KMS-11 (cell line): ENCODE measurements around the gene SDS.

Experiments
- H2AFZ ChIP-seq: fragments of 200-600 bp; sonication (generic); 2 replicates; pipeline ENCODE4 v1.6.1; 2016; ENCODE audit warnings: antibody characterized with exemption, mixed run types, low read depth
- H3K27ac ChIP-seq: fragments of 200-600 bp; sonication (generic); 2 replicates; pipeline ENCODE4 v1.6.1; 2016; ENCODE audit warnings: mild to moderate bottlenecking, mixed run types
- H3K27me3 ChIP-seq: fragments of 200-600 bp; sonication (generic); 2 replicates; pipeline ENCODE4 v1.6.1; 2017; ENCODE audit warnings: mild to moderate bottlenecking, low read depth, mixed run types, moderate library complexity; ENCODE audit not compliant: insufficient read depth
- H3K36me3 ChIP-seq: fragments of 200-600 bp; sonication (generic); 2 replicates; pipeline ENCODE4 v1.6.1; 2017; ENCODE audit warnings: mild to moderate bottlenecking, mixed run types; ENCODE audit not compliant: insufficient read depth
- H3K4me1 ChIP-seq: fragments of 200-600 bp; sonication (generic); 2 replicates; pipeline ENCODE4 v1.6.1; 2016; ENCODE audit warnings: mild to moderate bottlenecking, low read depth, mixed run types; ENCODE audit not compliant: poor library complexity, severe bottlenecking
- H3K4me2 ChIP-seq: fragments of 200-600 bp; sonication (generic); 2 replicates; pipeline ENCODE4 v1.7.0; 2016; ENCODE audit warnings: mild to moderate bottlenecking, mixed run types
- H3K4me3 ChIP-seq: fragments of 200-600 bp; sonication (generic); IDR thresholded peaks from 2 replicates; pipeline ENCODE4 v1.6.1; 2017; ENCODE audit warnings: low read depth, low read length, mixed read lengths; ENCODE audit not compliant: insufficient read depth
- H3K79me2 ChIP-seq: fragments of 200-600 bp; sonication (generic); 2 replicates; pipeline ENCODE4 v1.6.1; 2016; ENCODE audit warnings: low read depth, mixed run types; ENCODE audit not compliant: insufficient read depth
- H3K9ac ChIP-seq: fragments of 200-600 bp; sonication (generic); 2 replicates; pipeline ENCODE4 v1.6.1; 2016; ENCODE audit warnings: mild to moderate bottlenecking, mixed run types
- H4K20me1 ChIP-seq: fragments of 200-600 bp; sonication (generic); 2 replicates; pipeline ENCODE4 v1.6.1; 2016; ENCODE audit warnings: mild to moderate bottlenecking, mixed run types; ENCODE audit not compliant: insufficient read depth
- CTCF ChIP-seq: fragments of 200-600 bp; sonication (generic); conservative IDR thresholded peaks from 2 replicates; pipeline ENCODE4 v1.6.1; 2017; ENCODE audit warnings: low read depth, mild to moderate bottlenecking, antibody characterized with exemption, low read length, moderate library complexity, mixed read lengths

The SDS gene

DNA sequence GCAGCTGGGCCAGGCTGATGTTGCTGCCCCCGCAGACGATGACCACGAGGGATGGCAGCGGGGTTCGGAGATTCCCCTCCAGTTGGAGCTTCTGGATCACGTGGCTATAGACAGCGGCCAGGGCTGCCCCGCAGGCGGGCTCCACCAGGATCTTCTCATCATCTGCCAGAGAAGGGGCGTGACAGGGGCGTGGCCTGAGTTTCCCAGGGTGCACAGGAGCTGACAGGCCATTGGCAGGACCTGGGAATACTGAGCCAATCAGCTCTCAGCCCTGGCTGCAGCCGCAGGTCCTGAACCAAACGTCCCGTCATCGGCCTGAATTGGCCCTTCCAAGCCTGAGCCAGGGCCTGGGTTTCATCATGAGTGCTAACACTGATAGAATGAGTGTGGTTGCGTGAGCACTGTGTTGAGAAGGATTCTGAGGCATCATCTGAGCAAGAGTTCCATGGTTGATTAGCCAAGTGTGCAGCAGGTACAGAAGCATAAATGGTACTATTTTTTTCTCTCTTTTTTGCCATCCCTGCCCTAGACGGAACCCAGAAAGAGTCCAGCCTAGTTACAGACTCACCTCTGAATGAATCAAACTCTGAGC is 10.6 kb downstream of the SDS start:
- Histone ChIP-seq H3K9ac (no peak overlapping the region), H3K27me3 (no peaks in the 10 kb centered on the region), H4K20me1 (no peaks in the 10 kb centered on the region), H3K4me3 (no peak overlapping the region), H3K27ac (no peak overlapping the region), H3K79me2 (no peaks in the 10 kb centered on the region), H3K4me2 (no peak overlapping the region), H3K36me3 (no peaks in the 10 kb centered on the region), H2AFZ (no peak overlapping the region), H3K4me1 (no peaks in the 10 kb centered on the region)
- no peak for TF ChIP-seq CTCF

DNA sequence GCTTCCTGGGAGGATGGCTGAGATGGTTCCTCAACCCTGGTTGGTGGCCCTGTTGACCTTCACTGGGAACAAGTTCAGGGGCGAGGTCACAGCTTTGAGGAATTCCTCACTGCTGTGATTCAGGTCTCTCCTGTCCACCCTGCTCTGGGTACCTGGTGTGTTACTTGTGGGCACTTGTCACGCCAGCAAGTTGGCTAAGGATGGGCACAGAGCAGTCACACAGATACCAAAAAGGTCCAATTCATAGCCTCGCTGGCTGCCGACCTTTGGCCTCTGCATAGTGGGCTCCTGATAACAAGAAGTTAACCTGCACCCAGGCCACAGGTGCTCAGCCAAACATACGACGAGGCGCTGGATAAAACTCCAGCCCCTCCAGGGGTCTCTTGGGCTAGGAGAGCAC is 11.2 kb downstream of the SDS start:
- Histone ChIP-seq H4K20me1 (no peaks in the 10 kb centered on the region), H3K36me3 (no peaks in the 10 kb centered on the region), H3K4me3 (no peak overlapping the region), H2AFZ (no peak overlapping the region), H3K27ac (no peak overlapping the region), H3K9ac (no peak overlapping the region), H3K27me3 (no peaks in the 10 kb centered on the region), H3K4me1 (no peaks in the 10 kb centered on the region), H3K79me2 (no peaks in the 10 kb centered on the region), H3K4me2 (no peak overlapping the region)
- no peak for TF ChIP-seq CTCF

DNA sequence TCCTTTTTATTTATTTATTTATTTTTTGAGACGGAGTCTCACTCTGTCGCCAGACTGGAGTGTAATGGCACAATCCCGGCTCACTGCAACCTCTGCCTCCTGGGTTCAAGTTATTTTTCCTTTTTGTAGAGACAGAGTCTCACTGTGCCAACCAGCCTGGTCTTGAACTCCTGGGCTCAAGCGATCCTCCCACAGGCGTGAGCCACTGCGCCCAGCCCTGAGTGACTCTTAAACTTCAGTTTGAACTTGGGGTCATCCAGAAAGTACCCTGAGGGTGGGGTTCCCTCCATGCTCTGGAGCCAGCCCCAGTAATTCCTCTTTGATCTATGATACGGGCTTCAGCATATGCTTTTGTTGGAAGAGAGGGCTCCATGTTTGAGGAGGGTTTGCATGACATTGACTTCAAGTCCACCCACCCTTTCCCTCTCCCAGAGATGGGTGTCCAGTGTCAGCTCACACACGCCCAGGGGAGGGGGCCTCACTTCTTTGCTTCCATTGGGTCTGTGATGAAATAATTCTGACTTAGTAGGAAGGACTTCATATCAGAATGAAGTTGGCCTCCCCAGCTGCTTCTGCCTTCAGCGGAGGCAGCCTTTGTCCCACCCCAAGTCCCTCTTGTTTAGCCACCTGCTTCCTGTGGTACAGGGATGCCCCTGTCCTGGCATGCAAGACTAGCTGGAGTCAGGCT is 11.9 kb downstream of the SDS start:
- Histone ChIP-seq H3K79me2 (no peaks in the 10 kb centered on the region), H3K4me1 (no peaks in the 10 kb centered on the region), H3K4me2 (no peak overlapping the region), H3K27ac (no peak overlapping the region), H3K36me3 (no peaks in the 10 kb centered on the region), H4K20me1 (no peaks in the 10 kb centered on the region), H3K4me3 (no peak overlapping the region), H3K27me3 (no peaks in the 10 kb centered on the region), H2AFZ (no peak overlapping the region), H3K9ac (no peak overlapping the region)
- TF ChIP-seq CTCF, result no peak

DNA sequence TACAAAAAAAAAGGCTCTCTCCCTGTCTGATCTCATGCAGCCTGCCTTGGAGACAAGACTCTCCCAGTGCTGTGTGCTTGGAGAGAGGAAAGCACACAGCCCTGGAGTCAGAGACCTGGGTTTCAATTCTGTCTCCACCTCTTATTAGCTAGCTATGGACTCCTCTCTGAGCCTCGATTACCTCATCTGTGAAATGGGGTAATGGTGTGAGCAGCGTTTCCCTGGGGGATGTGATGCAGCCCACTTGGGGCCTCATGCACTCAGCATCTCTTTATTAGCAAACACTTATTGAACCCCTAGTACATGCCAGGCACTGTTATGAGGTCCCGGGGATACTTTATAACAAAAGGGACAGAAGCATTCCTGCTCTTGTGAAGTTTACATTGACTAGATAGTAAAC is 12.5 kb downstream of the SDS start:
- no peak for TF ChIP-seq CTCF
- H3K27ac ChIP-seq, result no peak overlapping the region
- H4K20me1 ChIP-seq, result no peaks in the 10 kb centered on the region

More for the DNA sequence above, 12.5 kb downstream of the SDS start:
- Histone ChIP-seq H3K4me2 (no peak overlapping the region), H3K36me3 (no peaks in the 10 kb centered on the region), H3K4me3 (no peak overlapping the region), H3K27me3 (no peaks in the 10 kb centered on the region), H3K79me2 (no peaks in the 10 kb centered on the region), H3K4me1 (no peaks in the 10 kb centered on the region), H3K9ac (no peak overlapping the region), H2AFZ (no peak overlapping the region)
